Tibial artery (tissue), 4 donors: Measurements from ENCODE around the gene ATP6V0D1.

ENCODE experiments used
- DNase-seq, 2 donors: peaks; one replicate each; pipeline ENCODE4 v3.0.0-alpha.2; 2019
- H3K27ac ChIP-seq, 2 donors: fragments of 200-600 bp; sonication (generic) in 1 of 2; 1 replicate in 1 of 2; 2 replicates in 1 of 2; pipeline ENCODE4 v1.5.1; 2018 to 2019; ENCODE audit warnings: mild to moderate bottlenecking in 1 of 2
- H3K27me3 ChIP-seq, 2 donors: fragments of 200-600 bp; sonication (generic) in 1 of 2; one replicate each; pipeline versions ENCODE4 v1.5.1 to v1.6.0; 2016 to 2019
- H3K36me3 ChIP-seq, 3 donors: fragments of 200-600 bp; sonication (generic) in 2 of 3; one replicate each; pipeline ENCODE4 v1.5.1; 2016 to 2019; ENCODE audit warnings: mild to moderate bottlenecking in 2 of 3
- H3K4me1 ChIP-seq, 4 donors: fragments of 200-600 bp; sonication (generic) in 2 of 4; 1 replicate in 3 of 4; 2 replicates in 1 of 4; pipeline ENCODE4 v1.5.1; 2016 to 2019
- H3K4me3 ChIP-seq, 2 donors: fragments of 200-600 bp; sonication (generic) in 1 of 2; 1 replicate in 1 of 2; 2 replicates in 1 of 2; pipeline ENCODE4 v1.5.1; 2018 to 2019; ENCODE audit warnings: mild to moderate bottlenecking in 2 of 2
- H3K9me3 ChIP-seq, 3 donors: fragments of 200-600 bp; sonication (generic) in 1 of 3; one replicate each; pipeline ENCODE4 v1.5.1; 2016 to 2019
- CTCF ChIP-seq, 2 experiments: fragments of 200-600 bp in 1 of 2; fragments of 450-650 bp in 1 of 2; IDR thresholded peaks; one replicate each; pipeline ENCODE4 v1.5.1; 2017 to 2019; ENCODE audit warnings: antibody characterized with exemption in 2 of 2, mild to moderate bottlenecking in 1 of 2, moderate library complexity in 1 of 2
- intact Hi-C: fragments of 100-400 bp; cut with DNase I; formaldehyde crosslinking; loops from one replicate; pipeline ENCODE4 v1.15.0; 2023; ENCODE audit warnings: low total_unique reads

The ATP6V0D1 gene

GRCh38 chr16:67404740-67405226 is 76.2 kb downstream of the ATP6V0D1 start:
- intact Hi-C loops: no loop called here
- Histone ChIP-seq H3K4me1 (peaks cover 0 to 28% (median 6%) of the 10 kb centered on the region in 4 donors), H3K27ac (no peak overlapping the region), H3K4me3 (no peak overlapping the region), H3K27me3 (peaks cover 0 to 4% of the 10 kb centered on the region in 2 donors), H3K36me3 (peaks cover 0 to 11% (median 0%) of the 10 kb centered on the region in 3 donors), H3K9me3 (no peaks in the 10 kb centered on the region)
- no peak for TF ChIP-seq CTCF (IDR thresholded peaks at IDR 0.05)
- no peak for DNase-seq

GRCh38 chr16:67403976-67404555 is 76.9 kb downstream of the ATP6V0D1 start:
- no peak for DNase-seq

DNA sequence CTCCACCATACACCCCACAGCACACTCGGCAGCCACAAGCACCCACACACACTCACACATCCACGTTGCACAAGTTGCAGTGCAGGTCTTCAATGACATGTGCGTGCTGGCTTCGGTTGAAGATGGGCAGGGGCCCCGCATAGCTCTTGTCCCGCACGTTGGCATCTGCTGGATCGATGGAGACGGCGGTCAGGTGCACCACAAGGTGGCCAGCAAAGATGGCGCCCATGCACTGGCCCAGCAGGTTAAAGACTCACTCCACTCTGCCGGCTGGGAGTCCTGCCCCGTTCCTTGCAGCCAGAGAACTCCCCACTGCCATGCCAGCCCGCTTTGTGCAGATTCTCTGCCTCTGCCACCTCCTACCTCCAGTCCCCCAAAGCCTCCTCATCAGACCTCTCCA is 80.1 kb downstream of the ATP6V0D1 start:
- H3K9me3 ChIP-seq: no peaks in the 10 kb centered on the region
- TF ChIP-seq CTCF (IDR thresholded peaks at IDR 0.05): no peak
- peaks cover 0 to 11% (median 0%) of the 10 kb centered on the region in 3 donors for H3K36me3 ChIP-seq
- no peak overlapping the region for H3K4me3 ChIP-seq
- H3K27me3 ChIP-seq: peaks cover 0 to 38% of the 10 kb centered on the region in 2 donors
- peaks cover 0 to 46% (median 19%) of the 10 kb centered on the region in 4 donors for H3K4me1 ChIP-seq
- no peak overlapping the region for H3K27ac ChIP-seq
- no peak for DNase-seq
- intact Hi-C loops: no loop called here

More at GRCh38 chr16:67403976-67404555, 76.9 kb downstream of the ATP6V0D1 start:
- intact Hi-C loops: no loop called here
- Histone ChIP-seq H3K36me3 (peaks cover 0 to 11% (median 0%) of the 10 kb centered on the region in 3 donors), H3K9me3 (no peaks in the 10 kb centered on the region), H3K4me3 (no peak overlapping the region), H3K4me1 (peaks cover 0 to 35% (median 9%) of the 10 kb centered on the region in 4 donors), H3K27me3 (peaks cover 0 to 12% of the 10 kb centered on the region in 2 donors), H3K27ac (no peak overlapping the region)
- TF ChIP-seq CTCF (IDR thresholded peaks at IDR 0.05): no peak

DNA sequence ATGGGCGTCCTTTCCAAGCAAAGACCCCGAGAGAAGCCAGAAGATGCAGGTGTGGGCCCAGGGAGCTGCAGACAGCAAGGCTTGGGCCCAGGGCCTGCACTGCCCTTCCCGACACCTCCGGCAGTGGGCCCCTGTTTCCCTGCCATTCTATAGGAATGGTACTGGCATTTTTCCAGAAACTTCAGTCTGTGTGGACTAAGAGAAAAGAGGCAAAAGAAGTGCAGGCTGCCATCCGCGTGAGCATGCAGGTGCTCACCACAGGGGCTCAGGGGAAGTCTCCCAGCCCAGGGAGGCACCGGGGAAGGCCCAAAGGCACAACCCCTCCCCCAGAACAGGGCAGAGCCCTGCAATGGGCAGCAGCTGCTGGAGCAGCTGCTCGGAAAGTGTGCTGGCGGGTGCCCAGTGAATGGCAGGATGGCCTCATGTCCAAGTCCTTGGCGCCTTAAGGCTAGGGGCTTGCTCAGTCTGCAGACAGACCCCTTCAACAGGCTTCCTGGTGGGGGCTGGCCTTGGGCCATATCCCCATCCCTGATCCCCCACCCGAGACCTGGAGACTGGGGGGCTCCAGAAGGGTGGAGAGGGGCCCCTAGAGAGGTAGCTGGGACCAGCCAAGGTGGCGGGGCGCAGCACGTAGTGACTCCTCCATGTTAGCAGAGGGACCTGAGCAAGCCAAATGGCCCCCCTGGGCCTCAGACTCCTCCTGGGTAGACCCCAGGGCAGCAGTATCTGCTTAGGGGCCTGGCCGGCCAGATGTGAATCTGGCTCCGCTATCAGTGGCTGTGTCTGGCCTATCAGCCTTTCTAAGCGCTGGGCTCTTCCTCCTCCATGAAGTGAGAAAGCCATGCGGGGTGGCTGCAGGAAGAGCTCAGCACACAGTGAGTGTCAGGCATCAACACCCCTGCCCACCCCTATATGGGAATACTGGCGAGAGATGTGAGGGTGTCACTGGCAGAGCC is 80.9 kb downstream of the ATP6V0D1 start:
- Histone ChIP-seq H3K36me3 (peaks cover 0 to 11% (median 0%) of the 10 kb centered on the region in 3 donors), H3K4me1 (peaks cover 0 to 48% (median 21%) of the 10 kb centered on the region in 4 donors), H3K27me3 (peaks cover 0 to 47% of the 10 kb centered on the region in 2 donors), H3K9me3 (no peaks in the 10 kb centered on the region), H3K4me3 (no peak overlapping the region), H3K27ac (no peak overlapping the region)
- TF ChIP-seq CTCF (IDR thresholded peaks at IDR 0.05): peak in 1 of 2 experiments; percentile 0
- DNase-seq: no peak
- intact Hi-C loops: no loop called here

DNA sequence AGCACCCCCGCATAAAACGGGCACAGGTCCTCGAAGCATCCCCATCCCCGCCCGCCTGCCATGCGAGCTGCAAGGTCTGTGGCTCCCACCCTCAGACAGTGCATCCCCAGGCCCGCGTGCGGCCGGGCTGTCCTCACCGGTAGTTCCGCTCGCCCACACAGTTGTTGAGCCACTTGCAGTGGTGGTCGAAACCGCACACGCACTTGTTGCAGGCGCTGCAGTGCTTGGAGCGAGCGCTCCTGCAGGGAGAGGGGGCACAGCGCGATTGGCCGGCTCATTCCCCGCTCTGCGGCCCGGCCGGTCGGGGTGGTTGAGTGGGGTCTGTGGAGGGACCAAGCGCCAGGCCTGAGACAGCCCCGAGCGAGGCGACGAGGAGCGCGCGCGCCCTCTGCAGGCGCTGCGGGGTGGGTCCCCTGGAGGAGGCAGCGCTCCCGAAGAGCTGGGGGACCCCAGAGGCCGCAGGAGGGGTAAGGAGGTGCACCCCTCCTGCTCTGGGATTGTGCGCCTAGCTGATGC is 81.7 kb downstream of the ATP6V0D1 start:
- H3K36me3 ChIP-seq: peaks cover 0 to 11% (median 0%) of the 10 kb centered on the region in 3 donors
- peaks cover 0 to 52% (median 24%) of the 10 kb centered on the region in 4 donors for H3K4me1 ChIP-seq
- intact Hi-C loops: no loop called here
- peak; percentile 38 to 45 for TF ChIP-seq CTCF (IDR thresholded peaks at IDR 0.05)
- H3K9me3 ChIP-seq: no peaks in the 10 kb centered on the region
- no peak overlapping the region for H3K4me3 ChIP-seq
- H3K27ac ChIP-seq: no peak overlapping the region
- H3K27me3 ChIP-seq: peaks cover 0 to 52% of the 10 kb centered on the region in 2 donors
- DNase-seq: no peak
